Right lobe of liver (tissue), 6 donors: ENCODE results near the gene CBS. TPM values are rescaled to one million over a fixed set of nuclear protein-coding genes. Genes with fewer than 3 reads are reported as not detected.
"Not testable (repeated sequence)": the region's sequence is repeated elsewhere in the genome, so short reads cannot be mapped to it uniquely, and the experiment has no call there.

ENCODE experiments used
- ATAC-seq, 4 donors: fragments of 200-7000 bp; cut with Tn5 transposase; one replicate each; pipeline ENCODE4 v1.9.1; 2020; ENCODE audit warnings: mild to moderate bottlenecking in 4 of 4, moderate library complexity in 4 of 4
- DNase-seq, 3 donors: peaks; one replicate each; pipeline ENCODE4 v3.0.0-alpha.2; 2020
- H3K27ac ChIP-seq, 3 donors: fragments of 200-600 bp; one replicate each; pipeline ENCODE4 v1.8.0; 2022
- H3K27me3 ChIP-seq, 2 donors: fragments of 200-600 bp; one replicate each; pipeline ENCODE4 v1.8.0; 2022
- H3K36me3 ChIP-seq, 4 donors: fragments of 200-600 bp; sonication (generic) in 1 of 4; one replicate each; pipeline versions ENCODE4 v1.5.1 to v1.8.0; 2017 to 2022; ENCODE audit warnings: control low read depth in 1 of 4
- H3K4me1 ChIP-seq, 4 donors: fragments of 200-600 bp; sonication (generic) in 1 of 4; one replicate each; pipeline versions ENCODE4 v1.5.1 to v1.8.0; 2017 to 2022; ENCODE audit warnings: control low read depth in 1 of 4
- H3K4me3 ChIP-seq, 3 donors: fragments of 200-600 bp; one replicate each; pipeline ENCODE4 v1.8.0; 2022
- H3K9me3 ChIP-seq, 4 donors: fragments of 200-600 bp; sonication (generic) in 1 of 4; one replicate each; pipeline versions ENCODE4 v1.5.1 to v1.8.0; 2017 to 2022; ENCODE audit warnings: control low read depth in 1 of 4
- WGBS: methylation state at CpG from one replicate; pipeline ENCODE4 v1.1.6; 2018; ENCODE audit warnings: low coverage, low lambda C conversion rate; ENCODE audit not compliant: insufficient coverage; ENCODE audit errors: missing lambda C conversion rate; 5-methylcytosine and 5-hydroxymethylcytosine counted together
- intact Hi-C, 2 donors: fragments of 100-400 bp; cut with DNase I; formaldehyde crosslinking; loops; one replicate each; pipeline versions ENCODE4 v1.11.2 to v1.14.1; 2022
- total RNA-seq, 6 experiments: library from RNA; depleted of rRNA in 2 of 6; stranded (reverse); fragments of >200 nt in 2 of 6; fragmentation: NEBNext Ultra II Directional in 3 of 6; extraction: Animal tissue kit (Norgen Biotek cat#: 25700) in 3 of 6; gene quantifications; one replicate each; pipeline versions ENCODE4 v1.1.0 to v1.2.4, GENCODE V29; 2016 to 2023
- donor health status: DM: no; HTN: yes; CAD: no.
- donor health status: DM: no; HTN: no; CAD: no.
- donor health status: DM: no; HTN: no; CAD: no.
- donor health status: DM: no; HTN: yes; CAD: no.
- donor health status: DM: no; HTN: yes; CAD: no.

The CBS gene
- total RNA-seq, 6 experiments from 2014 or later = 63.5 to 355 (median 222) TPM

DNA sequence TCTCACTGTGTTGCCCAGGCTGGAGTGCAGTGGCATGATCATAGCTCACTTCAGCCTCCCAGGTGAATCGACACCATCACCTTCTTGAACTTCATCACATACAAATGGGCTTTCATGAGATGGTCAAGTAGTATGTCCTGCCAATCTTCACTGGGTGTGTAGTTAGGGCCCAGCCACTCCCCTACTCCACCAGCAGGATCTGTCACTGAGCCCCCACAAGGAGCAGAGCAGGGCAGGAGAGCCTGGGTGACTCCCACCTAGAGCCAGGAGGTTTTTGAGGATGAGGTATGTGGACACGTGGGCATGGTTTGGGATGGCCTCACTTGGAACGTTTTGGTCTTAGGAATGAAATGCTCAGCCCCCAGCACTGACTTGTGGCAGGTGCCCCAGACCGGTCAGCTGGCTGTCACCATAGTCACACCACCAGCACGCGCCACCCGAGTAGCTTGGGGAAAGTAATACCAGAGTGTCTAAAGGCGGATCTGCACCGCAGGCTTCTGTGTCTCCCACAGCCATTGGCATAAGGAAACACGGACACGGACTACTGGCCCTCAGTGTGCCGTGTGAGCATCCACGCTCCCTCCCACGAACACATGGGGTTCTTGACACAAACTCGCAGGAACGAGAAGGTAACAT, 16.5 kb upstream of the CBS start:
- ATAC-seq = peak in 1 of 4 donors; percentile 36
- H3K27me3 ChIP-seq, H3K4me3 ChIP-seq, H3K36me3 ChIP-seq, H3K27ac ChIP-seq, DNase-seq, H3K4me1 ChIP-seq, intact Hi-C loops, H3K9me3 ChIP-seq: not testable (repeated sequence)
- no CpG with 5 or more reads among the region's 16 CpGs for WGBS

DNA sequence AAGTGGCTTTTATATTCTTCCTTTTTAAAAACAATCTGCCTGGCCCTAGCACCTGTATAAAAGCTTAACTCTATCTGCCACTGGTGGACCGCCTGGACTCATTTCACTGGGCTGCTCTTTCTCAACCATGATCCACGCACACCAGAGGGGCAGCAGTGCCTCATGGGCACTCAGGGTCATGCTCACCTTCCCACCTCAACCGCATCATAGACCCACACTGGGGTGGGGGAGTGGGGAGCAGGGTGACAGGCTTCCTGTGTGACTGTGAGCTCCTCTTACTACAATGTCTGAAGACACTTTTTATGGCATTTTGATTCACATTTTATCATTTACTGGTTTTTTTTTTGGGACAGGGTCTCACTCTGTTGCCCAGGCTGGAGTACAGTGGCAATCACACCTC, 15.3 kb upstream of the CBS start:
- DNase-seq, intact Hi-C loops, H3K9me3 ChIP-seq, H3K36me3 ChIP-seq, H3K4me1 ChIP-seq, H3K4me3 ChIP-seq, H3K27me3 ChIP-seq, ATAC-seq, H3K27ac ChIP-seq: not testable (repeated sequence)
- no CpG with 5 or more reads among the region's 3 CpGs for WGBS

DNA sequence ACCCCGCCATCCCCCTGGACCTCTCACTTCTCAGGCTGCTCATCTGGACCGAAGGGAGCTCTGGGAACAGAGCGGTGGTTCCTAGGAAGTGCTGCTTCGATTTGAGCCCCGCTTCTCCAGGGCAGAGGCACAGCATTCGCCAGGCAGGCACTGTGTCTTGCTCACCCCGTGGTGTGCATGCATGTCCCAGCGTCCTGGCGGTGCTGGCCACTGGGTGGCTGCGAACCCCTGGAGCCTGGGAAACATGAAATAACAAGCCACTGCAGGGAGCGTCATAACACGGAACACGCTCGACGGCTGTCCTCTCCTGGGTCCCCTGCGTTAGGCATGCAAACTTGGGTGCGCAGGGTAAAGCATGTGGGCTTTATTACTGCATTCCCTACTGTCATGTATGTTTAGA, 13.8 kb upstream of the CBS start:
- H3K27ac ChIP-seq, intact Hi-C loops, DNase-seq, H3K36me3 ChIP-seq, H3K4me3 ChIP-seq, H3K4me1 ChIP-seq, H3K27me3 ChIP-seq, H3K9me3 ChIP-seq, ATAC-seq: not testable (repeated sequence)
- WGBS = no CpG with 5 or more reads among the region's 17 CpGs

DNA sequence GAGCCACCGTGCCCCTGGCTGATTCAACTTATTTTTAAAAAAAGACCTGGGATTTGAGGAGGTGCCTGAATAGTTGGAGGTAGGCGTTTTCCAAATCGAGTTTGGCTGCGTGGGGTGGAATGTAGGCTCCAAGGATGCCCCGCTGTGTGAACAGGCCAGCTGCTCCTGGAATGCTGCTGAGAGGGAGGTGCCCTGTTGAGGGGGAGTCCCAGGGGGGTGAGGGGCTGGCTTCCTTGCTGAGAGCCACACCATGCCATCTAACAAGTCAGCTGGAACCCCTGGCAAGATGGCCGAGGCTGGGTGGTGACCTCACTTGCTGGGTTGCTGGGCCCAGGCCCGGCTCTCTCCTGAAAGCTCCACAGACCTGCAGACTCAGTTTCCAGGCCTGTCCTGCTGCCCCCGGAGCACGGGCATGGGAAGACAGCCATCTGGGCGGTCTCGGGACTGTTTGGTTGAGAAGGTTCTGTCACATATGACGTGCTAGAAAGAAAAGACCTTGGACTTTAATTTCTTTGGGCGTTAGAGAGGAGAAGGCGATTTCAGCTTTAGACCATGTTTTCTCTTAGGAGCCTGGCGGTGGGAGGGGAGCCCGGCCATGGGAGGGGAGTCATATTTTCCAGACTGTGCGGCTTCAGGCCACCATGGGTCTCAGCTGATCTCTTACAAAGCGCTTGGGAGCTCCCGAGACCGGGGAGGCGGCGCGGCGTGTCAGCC, 7.1 kb upstream of the CBS start:
- not testable (repeated sequence) for ATAC-seq

DNA sequence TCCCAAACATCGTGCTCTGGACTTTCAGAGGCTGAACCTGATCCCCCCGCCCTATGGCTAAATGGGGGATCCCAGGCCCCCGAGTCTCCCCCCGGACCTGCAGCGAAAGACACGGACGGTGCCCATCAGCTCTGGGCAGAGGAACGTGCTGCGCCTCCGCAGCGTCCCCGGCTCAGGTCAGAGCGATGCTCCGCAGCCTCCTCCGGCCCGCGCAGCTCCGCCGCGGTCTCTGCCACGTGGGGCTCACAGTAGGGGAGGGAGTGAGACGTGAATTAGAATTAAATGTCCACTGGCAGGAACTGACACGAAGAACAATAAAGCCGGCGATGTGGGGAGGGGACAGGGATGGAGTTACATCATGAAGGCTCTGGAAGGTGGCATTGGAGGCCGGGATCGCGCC, 1.0 kb upstream of the CBS start:
- ATAC-seq, H3K27me3 ChIP-seq, intact Hi-C loops, H3K4me3 ChIP-seq, H3K36me3 ChIP-seq, H3K9me3 ChIP-seq, H3K27ac ChIP-seq, H3K4me1 ChIP-seq: not testable (repeated sequence)
- peak in 1 of 3 donors; percentile 9 for DNase-seq
- WGBS = no CpG with 5 or more reads among the region's 28 CpGs

More for the DNA sequence above, 7.1 kb upstream of the CBS start:
- H3K9me3 ChIP-seq, DNase-seq, intact Hi-C loops, H3K27me3 ChIP-seq, H3K4me1 ChIP-seq, H3K36me3 ChIP-seq, H3K27ac ChIP-seq, H3K4me3 ChIP-seq: not testable (repeated sequence)
- WGBS = no CpG with 5 or more reads among the region's 24 CpGs

DNA sequence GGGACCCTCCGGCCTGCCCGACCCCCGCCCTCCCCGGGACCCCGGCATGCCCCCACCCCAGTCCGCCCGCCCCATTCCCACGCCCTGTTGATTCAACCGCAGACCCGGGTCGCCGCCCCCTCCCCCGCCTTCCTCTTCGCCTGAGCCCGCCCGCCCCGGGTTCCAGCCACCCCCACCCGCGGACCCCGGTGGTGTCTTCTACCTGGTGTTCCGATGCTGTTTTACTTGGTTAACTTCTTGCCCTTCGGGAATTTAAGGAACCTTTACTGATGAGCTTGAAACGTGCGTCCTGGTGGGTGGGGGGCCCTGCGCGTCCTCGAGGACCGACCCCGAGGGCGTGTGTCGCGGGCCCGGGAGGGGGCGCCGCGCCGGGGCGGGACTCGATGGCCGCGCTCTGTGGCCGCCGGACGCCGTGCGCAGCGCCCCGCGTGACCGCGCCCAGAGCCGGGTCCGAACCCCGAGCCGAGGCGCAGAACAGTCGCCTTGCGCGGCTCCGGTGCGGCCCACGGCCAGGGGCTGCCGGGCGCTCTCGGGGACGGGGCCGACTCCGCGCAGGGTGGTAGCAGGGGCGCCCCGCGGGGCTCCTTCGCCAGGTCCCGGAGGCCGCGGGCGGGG, 495 bp upstream of the CBS start:
- WGBS = no CpG with 5 or more reads among the region's 77 CpGs
- H3K27ac ChIP-seq, intact Hi-C loops, H3K27me3 ChIP-seq, DNase-seq, H3K36me3 ChIP-seq, H3K4me1 ChIP-seq, H3K4me3 ChIP-seq, H3K9me3 ChIP-seq: not testable (repeated sequence)
- ATAC-seq = peak in 2 of 4 donors; percentile 5 to 22

DNA sequence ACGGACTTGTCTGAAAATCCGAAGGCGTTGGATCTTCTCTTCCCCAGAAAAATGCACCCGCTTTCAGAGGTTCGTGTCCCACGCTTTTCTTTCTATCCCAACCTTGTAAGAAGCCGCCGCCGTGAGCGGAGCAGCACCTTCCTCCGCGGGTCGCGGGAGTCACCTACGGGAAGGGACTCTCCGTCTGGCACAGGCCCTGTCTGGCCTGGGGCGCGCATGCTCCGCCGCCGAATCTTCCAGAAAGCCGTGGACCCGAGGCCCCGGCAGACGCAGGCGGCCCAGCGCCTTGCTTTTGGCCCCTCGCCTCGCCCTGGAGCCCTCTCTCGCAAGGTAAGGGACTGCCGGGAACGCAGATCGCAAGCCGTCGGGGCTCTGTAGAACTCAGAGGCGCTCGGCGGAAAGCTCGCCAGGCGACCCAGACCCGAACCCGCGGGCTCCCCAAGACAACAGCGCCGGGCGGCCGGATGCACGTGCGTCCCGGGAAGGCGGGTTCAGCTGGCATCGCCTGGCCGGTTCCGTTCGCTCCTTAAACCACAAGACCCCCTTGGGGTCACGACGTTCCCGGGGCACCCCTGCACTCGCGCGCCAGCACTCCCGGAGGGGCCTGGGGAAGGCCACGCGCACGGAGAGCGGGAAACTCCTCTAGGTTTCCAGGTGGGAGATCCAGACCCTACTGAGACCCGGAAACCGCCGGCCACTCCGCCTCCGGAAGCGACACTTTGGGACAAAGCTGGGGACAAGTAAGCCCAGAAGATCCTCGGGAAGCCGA, 1.1 kb downstream of the CBS start:
- H3K27ac ChIP-seq, H3K4me1 ChIP-seq, H3K27me3 ChIP-seq, intact Hi-C loops, H3K36me3 ChIP-seq, H3K4me3 ChIP-seq, H3K9me3 ChIP-seq, DNase-seq: not testable (repeated sequence)
- ATAC-seq = peak; percentile 35 to 54 (median 47)
- no CpG with 5 or more reads among the region's 74 CpGs for WGBS

DNA sequence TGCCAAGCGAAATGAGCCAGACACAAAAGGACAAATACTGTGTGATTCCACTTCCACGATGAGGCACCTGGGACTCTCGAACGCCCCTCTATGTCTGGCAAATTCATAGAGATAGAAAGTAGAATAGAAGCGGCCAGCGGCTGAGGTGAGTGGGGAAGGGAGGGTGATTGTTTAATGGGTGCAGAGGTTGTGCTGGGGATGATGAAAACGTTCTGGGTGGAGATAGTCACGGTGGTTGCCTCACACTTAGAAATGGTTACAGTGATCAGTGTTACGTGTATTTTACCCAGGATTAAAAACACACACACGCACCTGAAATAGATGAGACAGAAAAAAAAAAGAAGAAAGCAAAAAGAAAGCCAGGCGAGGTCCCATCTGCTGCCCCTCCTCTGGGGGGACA, 2.9 kb downstream of the CBS start:
- H3K36me3 ChIP-seq, H3K4me3 ChIP-seq, intact Hi-C loops, H3K9me3 ChIP-seq, DNase-seq, H3K27ac ChIP-seq, H3K27me3 ChIP-seq, H3K4me1 ChIP-seq: not testable (repeated sequence)
- peak; percentile 48 to 63 (median 53) for ATAC-seq
- WGBS = no CpG with 5 or more reads among the region's 11 CpGs

DNA sequence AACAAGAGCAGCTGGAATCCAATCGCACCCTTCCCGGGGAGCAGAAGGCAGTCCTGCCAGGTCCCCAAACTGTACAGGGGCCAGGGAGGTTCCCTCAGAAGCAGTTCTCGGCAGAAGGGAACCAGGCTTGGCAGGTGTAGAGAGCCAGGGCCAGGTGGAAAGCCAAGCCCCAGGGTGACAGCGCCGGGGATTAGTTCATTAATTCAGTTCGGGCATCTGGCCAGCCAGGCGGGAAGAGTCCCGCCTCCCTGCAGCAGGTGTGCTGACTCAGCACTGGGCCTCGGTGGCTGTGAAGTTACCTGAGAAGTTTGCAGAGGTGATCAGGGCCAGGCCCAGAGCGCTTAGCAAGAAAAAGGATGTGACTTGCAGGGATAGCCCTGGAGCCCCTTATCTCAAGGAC, 6.0 kb downstream of the CBS start:
- H3K27me3 ChIP-seq, H3K27ac ChIP-seq, H3K4me3 ChIP-seq, H3K9me3 ChIP-seq, H3K4me1 ChIP-seq, intact Hi-C loops, H3K36me3 ChIP-seq, DNase-seq: not testable (repeated sequence)
- whole genome bisulfite sequencing = no CpG with 5 or more reads among the region's 10 CpGs
- ATAC-seq = peak in 1 of 4 donors; percentile 22

DNA sequence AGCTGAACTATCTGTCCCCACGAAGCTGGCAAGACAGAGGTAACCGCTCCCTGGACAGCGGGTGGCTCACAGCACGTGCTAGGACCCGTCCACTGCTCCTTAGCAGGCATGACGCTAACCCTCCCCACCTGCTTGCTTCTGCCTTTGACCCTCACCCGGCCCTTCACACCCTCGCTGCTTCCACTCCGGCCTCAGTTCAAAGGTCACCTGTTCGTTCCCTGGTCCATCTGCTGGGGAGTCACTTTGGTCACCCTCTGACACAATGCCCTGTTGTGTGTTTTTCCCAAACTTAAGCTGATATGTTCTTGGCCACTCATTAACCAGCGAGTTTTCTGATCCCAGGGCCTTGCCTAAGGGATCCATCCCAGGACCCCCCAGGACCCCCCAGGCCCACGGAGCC, 7.6 kb downstream of the CBS start:
- no CpG with 5 or more reads among the region's 12 CpGs for WGBS
- H3K9me3 ChIP-seq, H3K4me1 ChIP-seq, intact Hi-C loops, H3K27ac ChIP-seq, H3K4me3 ChIP-seq, H3K36me3 ChIP-seq, H3K27me3 ChIP-seq: not testable (repeated sequence)
- ATAC-seq (peak; percentile 54 to 82 (median 80)), DNase-seq (peak; percentile 43 to 81 (median 60))

DNA sequence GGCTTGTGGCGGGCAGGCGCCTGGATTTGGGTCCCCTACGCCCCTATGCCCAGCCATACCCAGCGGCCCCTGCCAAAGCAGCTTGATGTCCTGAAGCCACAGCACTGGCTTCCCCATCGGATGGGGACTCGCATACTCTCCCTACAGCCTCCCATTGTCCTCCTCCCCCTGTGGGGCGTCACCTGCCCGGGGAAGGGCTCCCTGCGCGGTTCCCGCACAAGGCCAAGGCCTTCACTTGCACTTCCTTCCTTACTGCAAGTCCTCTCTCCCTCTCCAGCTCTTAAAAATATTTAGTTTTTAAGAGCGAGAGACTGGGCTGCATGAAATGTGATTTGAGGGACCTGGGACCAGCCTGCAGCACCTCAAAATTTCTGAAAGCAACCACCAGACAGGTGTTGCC, 8.9 kb downstream of the CBS start:
- intact Hi-C loops, H3K4me3 ChIP-seq: not testable (repeated sequence)
- WGBS = 81% methylated on average over 4 of the region's 12 CpGs

More for the DNA sequence above, 8.9 kb downstream of the CBS start:
- ATAC-seq, H3K27ac ChIP-seq, H3K27me3 ChIP-seq, H3K9me3 ChIP-seq, H3K36me3 ChIP-seq, H3K4me1 ChIP-seq: not testable (repeated sequence)
- peak in 1 of 3 donors; percentile 41 for DNase-seq
